Transverse colon (tissue), 4 donors: ENCODE data around the gene CNTN1.

Source experiments
- CTCF ChIP-seq, 5 experiments: fragments of 200-600 bp in 3 of 5; fragments of 450-650 bp in 2 of 5; sonication (generic) in 3 of 5; IDR thresholded peaks; 1 replicate in 2 of 5; 2 replicates in 3 of 5; pipeline ENCODE4 v1.5.1; 2016 to 2017; ENCODE audit warnings: antibody characterized with exemption in 5 of 5, inconsistent platforms in 3 of 5, mild to moderate bottlenecking in 2 of 5, moderate library complexity in 1 of 5
- POLR2A ChIP-seq: fragments of 450-650 bp; IDR thresholded peaks from one replicate; pipeline ENCODE4 v1.6.1; 2016; ENCODE audit warnings: antibody characterized with exemption, mild to moderate bottlenecking, moderate library complexity
- POLR2AphosphoS5 ChIP-seq, 3 donors: sonication (generic); formaldehyde crosslinking; IDR thresholded peaks; one replicate each; pipeline ENCODE4 v1.6.1; 2016; ENCODE audit warnings: antibody characterized with exemption in 3 of 3

GRCh38 chr12:40915172-40915571 is 222.9 kb downstream of the CNTN1 start:
- TF ChIP-seq CTCF (IDR thresholded peaks at IDR 0.05) (no peak), POLR2A (no peak), POLR2AphosphoS5 (IDR thresholded peaks at IDR 0.05) (no peak)
